Stimulated activated CD4-positive, alpha-beta T cell treated with anti-CD3 and anti-CD28 coated beads, TNF-alpha, amount 100 ng/mL, for 4 hours (primary cell): Measurements from ENCODE around the gene SETD3.

Experiments used
- DNase-seq, 3 experiments: peaks; one replicate each; pipeline ENCODE4 v3.0.0-alpha.2; 2020; ENCODE audit warnings: low read depth in 3 of 3

SETD3 gene

GRCh38 chr14:99460793-99461192 lies 19.9 kb downstream of the SETD3 start:
- DNase-seq: no peak

- no peak for DNase-seq
These were observed 21.1 kb downstream of the SETD3 start for GRCh38 chr14:99459481-99460100.

GRCh38 chr14:99454246-99454645 lies 26.4 kb downstream of the SETD3 start:
- no peak for DNase-seq

GRCh38 chr14:99452968-99453367 lies 27.7 kb downstream of the SETD3 start:
- DNase-seq: no peak

DNA sequence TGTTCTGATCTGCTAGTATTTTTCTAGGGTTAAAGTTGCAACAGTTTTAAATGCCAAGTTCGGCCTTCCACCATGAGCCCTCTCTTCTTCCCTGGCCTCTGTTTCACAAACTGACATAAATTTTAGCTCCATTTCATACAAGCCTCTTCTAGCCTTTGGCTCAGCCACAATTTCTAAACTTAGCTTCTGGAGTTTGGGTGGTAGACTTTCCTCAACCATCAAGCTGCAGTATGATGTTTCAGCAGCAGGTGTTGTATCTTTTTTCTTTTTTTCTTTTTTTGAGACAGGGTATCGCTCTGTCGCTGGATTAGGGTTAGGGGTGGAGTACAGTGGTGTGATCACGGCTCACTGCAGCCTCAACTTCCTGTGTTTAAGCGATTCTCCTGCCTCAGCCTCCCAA lies 29.4 kb downstream of the SETD3 start:
- DNase-seq: no peak

DNA sequence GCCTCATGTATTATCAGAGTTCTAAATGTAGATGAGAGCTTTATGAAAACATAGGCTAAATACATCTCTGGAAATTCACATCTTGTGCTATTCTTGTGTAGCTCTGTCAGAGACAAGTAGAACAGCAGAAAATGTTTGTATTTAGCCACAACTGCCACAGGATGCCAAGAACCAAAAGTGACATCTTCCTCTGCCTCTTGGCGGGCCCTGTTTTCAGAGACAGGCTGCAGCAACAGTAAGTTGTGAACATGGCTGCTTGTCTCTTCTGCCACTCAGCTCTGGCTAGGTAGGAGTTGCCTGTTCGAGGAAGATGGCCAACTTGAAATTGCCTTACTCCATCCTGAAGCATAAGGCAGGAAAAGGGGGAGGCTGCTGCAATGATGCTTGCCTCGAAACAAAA lies 30.4 kb downstream of the SETD3 start:
- no peak for DNase-seq

- no peak for DNase-seq
These were observed 32.9 kb downstream of the SETD3 start for GRCh38 chr14:99447739-99448138.

- no peak for DNase-seq
These were observed 34.7 kb downstream of the SETD3 start for GRCh38 chr14:99445931-99446330.

- no peak for DNase-seq
These were observed 38.7 kb downstream of the SETD3 start for GRCh38 chr14:99441918-99442317.

GRCh38 chr14:99441157-99441870 lies 39.3 kb downstream of the SETD3 start:
- no peak for DNase-seq

DNA sequence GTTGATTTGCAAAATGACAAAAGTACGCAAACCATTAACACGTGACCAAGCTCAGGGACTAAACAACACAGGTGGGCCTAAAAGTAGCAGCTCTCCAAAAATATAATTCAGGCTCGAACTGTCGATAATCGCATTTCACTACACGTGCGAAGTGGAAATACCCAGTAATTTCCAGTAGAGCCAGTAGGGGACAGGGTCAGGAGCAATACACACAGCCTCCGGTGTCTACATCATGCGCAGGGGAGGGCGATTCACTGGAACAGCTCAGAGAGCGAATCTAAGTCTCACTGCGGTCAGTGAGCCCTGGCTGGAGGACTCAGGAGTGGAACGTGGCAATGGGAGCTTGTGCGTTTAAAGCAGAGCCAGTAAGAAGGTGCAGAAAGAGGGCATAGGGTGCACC lies 40.4 kb downstream of the SETD3 start:
- no peak for DNase-seq

GRCh38 chr14:99437706-99438105 lies 43.0 kb downstream of the SETD3 start:
- no peak for DNase-seq

GRCh38 chr14:99436247-99437180 lies 44.1 kb downstream of the SETD3 start:
- DNase-seq: no peak

DNA sequence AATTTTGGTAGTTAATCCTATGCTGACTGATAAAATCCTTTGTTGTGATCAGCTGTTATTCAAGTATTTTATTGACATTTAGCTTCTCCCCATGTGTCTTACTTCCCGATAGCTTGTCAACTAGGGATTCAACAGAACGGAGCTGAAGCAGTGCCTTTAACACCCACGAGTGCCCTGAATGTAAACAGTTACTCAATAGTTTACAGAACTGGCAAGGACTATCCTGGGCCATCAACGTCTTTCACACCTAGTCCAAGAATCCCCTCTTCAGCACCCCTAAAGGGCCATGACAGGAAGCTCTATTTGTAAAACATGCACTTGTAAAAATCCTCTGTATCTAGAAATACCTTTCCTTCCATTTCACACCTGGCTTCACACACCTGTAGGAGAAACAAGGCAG lies 45.3 kb downstream of the SETD3 start:
- DNase-seq: no peak

DNA sequence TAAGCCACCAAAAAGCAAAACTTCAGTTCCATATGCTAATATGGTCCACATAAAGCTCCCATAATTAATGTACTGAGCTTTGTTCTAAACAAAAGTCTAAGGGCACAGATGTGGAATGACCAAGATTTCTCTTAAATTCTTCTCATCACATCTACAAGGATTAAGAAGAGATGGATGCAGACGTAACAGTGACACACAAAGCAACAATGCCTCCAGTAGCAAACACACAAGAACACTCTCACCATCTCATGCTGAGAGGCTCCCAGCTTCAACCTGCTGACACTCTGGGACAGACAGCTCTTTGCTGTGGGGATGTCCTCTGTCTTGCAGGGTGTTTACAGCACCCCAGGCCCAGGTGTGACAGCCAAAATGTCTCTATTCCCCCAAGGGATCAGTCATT lies 48.2 kb downstream of the SETD3 start:
- no peak for DNase-seq

- no peak for DNase-seq
These were observed 48.7 kb downstream of the SETD3 start for GRCh38 chr14:99431986-99432385.

DNA sequence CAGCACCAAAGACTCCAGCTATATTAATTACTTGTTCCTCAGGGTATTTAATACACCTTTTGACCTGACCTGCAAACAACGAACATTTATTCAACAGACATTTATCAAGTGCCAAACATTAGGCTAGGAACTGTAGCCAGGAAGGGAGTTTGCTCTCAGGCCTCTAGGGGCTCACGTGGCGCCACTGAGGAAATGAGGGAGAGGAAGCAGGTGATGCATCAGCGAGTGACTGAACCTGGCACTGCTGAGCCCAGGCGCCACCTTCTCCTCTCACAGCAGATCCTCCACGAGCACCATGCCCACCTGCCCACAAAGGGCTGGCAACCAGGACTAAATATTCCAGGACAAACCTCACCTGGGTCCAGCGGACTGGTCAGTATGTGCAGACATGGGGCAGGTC lies 50.2 kb downstream of the SETD3 start:
- DNase-seq: no peak

- DNase-seq: no peak
These were observed 52.9 kb downstream of the SETD3 start for GRCh38 chr14:99427632-99428300.

DNA sequence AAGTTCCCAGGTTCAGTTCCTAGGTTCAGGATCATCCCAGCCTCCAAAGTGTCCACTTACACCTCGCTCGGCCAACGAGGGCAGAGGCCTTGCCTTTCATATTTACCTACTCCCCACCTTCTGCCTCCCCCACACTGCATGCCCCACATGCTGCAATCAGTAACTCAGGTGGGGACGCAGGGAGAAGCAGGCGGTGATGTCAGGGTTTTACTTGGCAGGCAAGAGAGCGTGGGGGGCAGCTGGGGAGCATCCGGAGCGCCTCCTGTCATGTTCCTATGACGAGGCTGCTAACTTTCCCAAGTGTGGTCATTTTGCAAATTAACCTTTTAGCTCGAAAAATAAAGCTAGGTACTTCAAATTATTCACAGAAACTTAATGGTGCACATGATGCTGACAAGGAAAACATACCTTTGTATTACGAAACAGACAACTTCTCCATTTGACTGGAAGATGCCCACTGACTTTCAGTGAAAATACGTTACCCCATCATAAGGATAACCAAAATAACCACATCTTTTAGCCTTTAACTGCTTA lies 53.8 kb downstream of the SETD3 start:
- DNase-seq: no peak

DNA sequence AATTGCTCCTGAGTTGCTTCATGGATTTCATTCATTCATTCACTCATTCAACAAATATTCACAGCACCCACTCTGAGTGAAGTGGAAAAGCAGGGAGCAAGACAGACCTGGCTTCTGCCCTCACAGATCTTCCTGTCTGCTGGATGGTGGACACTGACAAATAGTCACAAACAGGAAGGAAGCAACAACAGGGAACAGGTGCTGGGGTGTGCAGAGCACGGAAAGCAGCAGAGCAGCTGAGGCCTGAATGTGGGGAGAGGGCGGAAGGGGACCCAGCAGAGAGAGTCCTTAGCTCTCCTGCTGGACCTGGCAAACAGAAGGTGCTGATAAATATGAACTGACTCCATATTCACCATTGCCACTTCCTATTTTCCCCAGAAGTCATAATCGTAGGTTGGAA lies 54.4 kb downstream of the SETD3 start:
- no peak for DNase-seq

DNA sequence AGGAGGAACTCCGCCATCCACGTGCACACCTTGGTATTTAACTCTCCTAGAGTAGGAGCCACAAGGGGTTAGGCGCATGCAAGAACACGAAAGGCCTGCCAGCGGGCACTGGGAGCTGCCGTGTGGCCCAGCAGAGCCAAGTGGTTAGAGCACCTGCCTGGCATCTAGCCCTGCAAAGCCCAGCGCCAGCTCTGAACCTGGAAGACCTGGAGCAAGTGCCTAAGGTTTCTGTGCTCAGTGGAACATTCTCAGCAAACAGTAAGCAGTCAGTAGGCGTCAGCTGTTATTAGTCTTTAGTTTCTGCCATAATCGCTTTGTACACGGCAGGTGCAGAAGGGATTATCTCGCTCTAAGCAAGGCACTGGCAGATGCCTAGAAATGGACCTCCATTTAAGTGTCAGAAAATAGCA lies 55.4 kb downstream of the SETD3 start:
- no peak for DNase-seq
